WTC11 (cell line): ENCODE results near the gene RGS13. TPM values are rescaled to one million over a fixed set of nuclear protein-coding genes. Genes with fewer than 3 reads are reported as not detected.

ENCODE experiments used
- ATAC-seq: fragments of 200-7000 bp; cut with Tn5 transposase; 2 replicates; pipeline ENCODE4 v1.10.0; 2021; ENCODE audit warnings: mild to moderate bottlenecking, moderate library complexity
- CTCF ChIA-PET: fragments of 300-600 bp; sonication (Branson Sonifier 250); formaldehyde crosslinking; loops from one replicate; lab custom pipeline; 2021; ENCODE audit warnings: antibody characterized with exemption; lab: Charles Lee
- POLR2A ChIA-PET: fragments of 350-600 bp; sonication (Branson Sonifier 250); formaldehyde crosslinking; loops from one replicate; lab custom pipeline; 2021; ENCODE audit warnings: antibody characterized with exemption; lab: Charles Lee
- DNase-seq: peaks from one replicate; pipeline ENCODE4 v3.0.0; 2021; ENCODE audit warnings: low spot score
- H3K27ac Mint-ChIP-seq: 2 replicates; pipeline ENCODE4 v1.8.0; 2021; ENCODE audit warnings: mixed read lengths
- H3K27me3 Mint-ChIP-seq: 2 replicates; pipeline ENCODE4 v1.8.0; 2021; ENCODE audit warnings: low read depth, mild to moderate bottlenecking, moderate library complexity, mixed read lengths
- H3K36me3 Mint-ChIP-seq: 2 replicates; pipeline ENCODE4 v1.8.0; 2021; ENCODE audit warnings: mixed read lengths
- H3K4me1 Mint-ChIP-seq: 2 replicates; pipeline ENCODE4 v1.8.0; 2022; ENCODE audit warnings: mixed read lengths
- H3K4me3 Mint-ChIP-seq: 2 replicates; pipeline ENCODE4 v1.8.0; 2021; ENCODE audit warnings: mild to moderate bottlenecking, moderate library complexity, mixed read lengths
- H3K9me3 Mint-ChIP-seq: 2 replicates; pipeline ENCODE4 v1.8.0; 2021; ENCODE audit warnings: mixed read lengths
- ATF2 ChIP-seq: sonication (generic); formaldehyde crosslinking; IDR thresholded peaks from 2 replicates; pipeline ENCODE4 v1.8.1; 2022; ENCODE audit warnings: low read depth, missing genetic modification reagents, borderline replicate concordance
- ELF4 ChIP-seq: sonication (generic); formaldehyde crosslinking; IDR thresholded peaks from 2 replicates; pipeline ENCODE4 v1.8.1; 2022; ENCODE audit warnings: low read depth, mild to moderate bottlenecking, moderate library complexity, missing genetic modification reagents
- GABPB1 ChIP-seq: sonication (generic); formaldehyde crosslinking; IDR thresholded peaks from 2 replicates; pipeline ENCODE4 v1.8.1; 2023; ENCODE audit warnings: mild to moderate bottlenecking, missing genetic modification reagents
- GRHL2 ChIP-seq: fragments of 250-450 bp; sonication (Bioruptor Pico); IDR thresholded peaks from 2 replicates; pipeline ENCODE4 v1.8.0; 2022; ENCODE audit warnings: mild to moderate bottlenecking, moderate library complexity; ENCODE audit not compliant: insufficient replicate concordance, severe bottlenecking
- HMGXB4 ChIP-seq: sonication (generic); formaldehyde crosslinking; IDR thresholded peaks from 2 replicates; pipeline ENCODE4 v1.8.1; 2023; ENCODE audit warnings: mild to moderate bottlenecking, moderate library complexity, missing genetic modification reagents
- JAZF1 ChIP-seq: fragments of 250-450 bp; sonication (Bioruptor Pico); IDR thresholded peaks from 2 replicates; pipeline ENCODE4 v1.9.0; 2021; ENCODE audit warnings: moderate library complexity, mild to moderate bottlenecking, inconsistent platforms
- KAT7 ChIP-seq: sonication (generic); formaldehyde crosslinking; IDR thresholded peaks from 2 replicates; pipeline ENCODE4 v1.8.1; 2023; ENCODE audit warnings: missing genetic modification reagents, mild to moderate bottlenecking, borderline replicate concordance
- MXD4 ChIP-seq: fragments of 250-450 bp; sonication (Bioruptor Pico); IDR thresholded peaks from 2 replicates; pipeline ENCODE4 v1.8.0; 2021; ENCODE audit warnings: mild to moderate bottlenecking, moderate library complexity, borderline replicate concordance
- MYBL2 ChIP-seq: sonication (generic); formaldehyde crosslinking; IDR thresholded peaks from 2 replicates; pipeline ENCODE4 v1.8.1; 2023; ENCODE audit warnings: mild to moderate bottlenecking, moderate library complexity, missing genetic modification reagents
- PREB ChIP-seq: sonication (generic); formaldehyde crosslinking; IDR thresholded peaks from 2 replicates; pipeline ENCODE4 v1.8.1; 2022; ENCODE audit warnings: mild to moderate bottlenecking, missing genetic modification reagents, moderate library complexity, borderline replicate concordance
- TEAD4 ChIP-seq: sonication (generic); formaldehyde crosslinking; IDR thresholded peaks from 2 replicates; pipeline ENCODE4 v1.8.0; 2022; ENCODE audit warnings: mild to moderate bottlenecking, missing genetic modification reagents
- ZBTB21 ChIP-seq: sonication (generic); formaldehyde crosslinking; IDR thresholded peaks from 2 replicates; pipeline ENCODE4 v1.8.1; 2023; ENCODE audit warnings: mild to moderate bottlenecking, missing genetic modification reagents, borderline replicate concordance
- ZMAT4 ChIP-seq: fragments of 250-450 bp; sonication (Bioruptor Pico); IDR thresholded peaks from 2 replicates; pipeline ENCODE4 v1.9.0; 2021; ENCODE audit warnings: mild to moderate bottlenecking
- ZNF416 ChIP-seq: fragments of 250-450 bp; sonication (Bioruptor Pico); IDR thresholded peaks from 2 replicates; pipeline ENCODE4 v1.9.0; 2021; ENCODE audit warnings: mild to moderate bottlenecking, inconsistent platforms
- ZSCAN18 ChIP-seq: fragments of 250-450 bp; sonication (Bioruptor Pico); IDR thresholded peaks from 2 replicates; pipeline ENCODE4 v2.1.2; 2022; ENCODE audit warnings: mild to moderate bottlenecking, moderate library complexity
- total RNA-seq: library from RNA; stranded (reverse); gene quantifications from 3 replicates; pipeline ENCODE4 v1.2.3, GENCODE V29; 2021
- TF ChIP-seq, protein P1 (sequence below): fragments of 250-450 bp; sonication (Bioruptor Pico); IDR thresholded peaks from 2 replicates; pipeline ENCODE4 v1.9.0; 2021; ENCODE audit warnings: mild to moderate bottlenecking
- TF ChIP-seq, protein P2 (sequence below): fragments of 250-450 bp; sonication (Bioruptor Pico); conservative IDR thresholded peaks from 2 replicates; pipeline ENCODE4 v1.9.0; 2021; ENCODE audit warnings: mild to moderate bottlenecking
- TF ChIP-seq, protein P3 (sequence below): sonication (generic); formaldehyde crosslinking; IDR thresholded peaks from 2 replicates; pipeline ENCODE4 v1.8.0; 2023; ENCODE audit warnings: mild to moderate bottlenecking, missing genetic modification reagents
- TF ChIP-seq, protein P4 (sequence below): sonication (generic); formaldehyde crosslinking; IDR thresholded peaks from 2 replicates; pipeline ENCODE4 v1.8.0; 2022; ENCODE audit warnings: mild to moderate bottlenecking, missing genetic modification reagents

RGS13 gene
- total RNA-seq, 1 experiment from 2014 or later, result not detected

DNA sequence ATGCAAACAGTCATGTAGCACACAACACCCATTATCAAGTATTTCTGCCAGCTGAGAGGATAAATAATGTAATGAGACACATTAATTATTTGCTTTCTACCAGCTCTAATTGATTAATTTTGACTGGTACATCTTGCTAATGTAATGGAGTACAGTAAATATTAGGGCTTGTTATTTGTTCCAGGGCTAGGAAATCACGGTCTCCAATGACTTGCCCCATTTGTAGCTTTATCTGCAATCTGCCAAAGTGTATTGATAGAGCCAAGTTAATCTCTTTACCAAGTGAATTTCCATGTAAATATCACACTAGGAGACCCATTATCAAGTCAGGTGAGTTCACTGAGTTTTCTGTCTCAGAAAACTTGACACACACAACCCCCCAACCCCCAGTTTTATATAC lies 55.1 kb downstream of the RGS13 start:
- no peak overlapping the region for H3K27ac Mint-ChIP-seq
- DNase-seq (no peak), ATAC-seq (0 out of 2 replicates have a peak, but pooled peaks have one; percentile 18)
- H3K4me3 Mint-ChIP-seq, result no peak overlapping the region; the same call in 1 of the 2 replicates
- H3K9me3 Mint-ChIP-seq, result peaks cover 62% of the 10 kb centered on the region
- TF ChIP-seq PREB (CRISPR knock-in tag), result no peak
- no peak for TF ChIP-seq ZSCAN18 (CRISPR knock-in tag)
- no peak for TF ChIP-seq ZNF416 (CRISPR knock-in tag)
- no peak for TF ChIP-seq MYBL2
- no peak for TF ChIP-seq GABPB1 (CRISPR knock-in tag)
- ChIA-PET POLR2A (no interaction called here), CTCF (no interaction called here)
- H3K36me3 Mint-ChIP-seq, result peaks cover 40% of the 10 kb centered on the region
- H3K27me3 Mint-ChIP-seq, result peaks cover 3% of the 10 kb centered on the region; the same call in 1 of the 2 replicates
- H3K4me1 Mint-ChIP-seq, result peaks cover 14% of the 10 kb centered on the region

- H3K4me1 Mint-ChIP-seq, result peaks cover 10% of the 10 kb centered on the region
- POLR2A ChIA-PET, result no interaction called here
- CTCF ChIA-PET, result no interaction called here
Measured at GRCh38 chr1:192696082-192696481, 60.1 kb downstream of the RGS13 start.

More at GRCh38 chr1:192696082-192696481, 60.1 kb downstream of the RGS13 start:
- Mint-ChIP-seq H3K4me3 (no peak overlapping the region), H3K9me3 (peaks cover 25% of the 10 kb centered on the region), H3K36me3 (peaks cover 22% of the 10 kb centered on the region), H3K27me3 (no peaks in the 10 kb centered on the region), H3K27ac (no peak overlapping the region)
- DNase-seq (no peak), ATAC-seq (no peak)
- no peak for TF ChIP-seq HMGXB4
- TF ChIP-seq TEAD4 (CRISPR knock-in tag), result no peak
- no peak for TF ChIP-seq ELF4 (CRISPR knock-in tag)
- no peak for TF ChIP-seq JAZF1 (CRISPR knock-in tag)
- TF ChIP-seq, protein P1, sequence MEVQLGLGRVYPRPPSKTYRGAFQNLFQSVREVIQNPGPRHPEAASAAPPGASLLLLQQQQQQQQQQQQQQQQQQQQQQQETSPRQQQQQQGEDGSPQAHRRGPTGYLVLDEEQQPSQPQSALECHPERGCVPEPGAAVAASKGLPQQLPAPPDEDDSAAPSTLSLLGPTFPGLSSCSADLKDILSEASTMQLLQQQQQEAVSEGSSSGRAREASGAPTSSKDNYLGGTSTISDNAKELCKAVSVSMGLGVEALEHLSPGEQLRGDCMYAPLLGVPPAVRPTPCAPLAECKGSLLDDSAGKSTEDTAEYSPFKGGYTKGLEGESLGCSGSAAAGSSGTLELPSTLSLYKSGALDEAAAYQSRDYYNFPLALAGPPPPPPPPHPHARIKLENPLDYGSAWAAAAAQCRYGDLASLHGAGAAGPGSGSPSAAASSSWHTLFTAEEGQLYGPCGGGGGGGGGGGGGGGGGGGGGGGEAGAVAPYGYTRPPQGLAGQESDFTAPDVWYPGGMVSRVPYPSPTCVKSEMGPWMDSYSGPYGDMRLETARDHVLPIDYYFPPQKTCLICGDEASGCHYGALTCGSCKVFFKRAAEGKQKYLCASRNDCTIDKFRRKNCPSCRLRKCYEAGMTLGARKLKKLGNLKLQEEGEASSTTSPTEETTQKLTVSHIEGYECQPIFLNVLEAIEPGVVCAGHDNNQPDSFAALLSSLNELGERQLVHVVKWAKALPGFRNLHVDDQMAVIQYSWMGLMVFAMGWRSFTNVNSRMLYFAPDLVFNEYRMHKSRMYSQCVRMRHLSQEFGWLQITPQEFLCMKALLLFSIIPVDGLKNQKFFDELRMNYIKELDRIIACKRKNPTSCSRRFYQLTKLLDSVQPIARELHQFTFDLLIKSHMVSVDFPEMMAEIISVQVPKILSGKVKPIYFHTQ, result no peak
- no peak for TF ChIP-seq ATF2 (CRISPR knock-in tag)
- TF ChIP-seq, protein P2, sequence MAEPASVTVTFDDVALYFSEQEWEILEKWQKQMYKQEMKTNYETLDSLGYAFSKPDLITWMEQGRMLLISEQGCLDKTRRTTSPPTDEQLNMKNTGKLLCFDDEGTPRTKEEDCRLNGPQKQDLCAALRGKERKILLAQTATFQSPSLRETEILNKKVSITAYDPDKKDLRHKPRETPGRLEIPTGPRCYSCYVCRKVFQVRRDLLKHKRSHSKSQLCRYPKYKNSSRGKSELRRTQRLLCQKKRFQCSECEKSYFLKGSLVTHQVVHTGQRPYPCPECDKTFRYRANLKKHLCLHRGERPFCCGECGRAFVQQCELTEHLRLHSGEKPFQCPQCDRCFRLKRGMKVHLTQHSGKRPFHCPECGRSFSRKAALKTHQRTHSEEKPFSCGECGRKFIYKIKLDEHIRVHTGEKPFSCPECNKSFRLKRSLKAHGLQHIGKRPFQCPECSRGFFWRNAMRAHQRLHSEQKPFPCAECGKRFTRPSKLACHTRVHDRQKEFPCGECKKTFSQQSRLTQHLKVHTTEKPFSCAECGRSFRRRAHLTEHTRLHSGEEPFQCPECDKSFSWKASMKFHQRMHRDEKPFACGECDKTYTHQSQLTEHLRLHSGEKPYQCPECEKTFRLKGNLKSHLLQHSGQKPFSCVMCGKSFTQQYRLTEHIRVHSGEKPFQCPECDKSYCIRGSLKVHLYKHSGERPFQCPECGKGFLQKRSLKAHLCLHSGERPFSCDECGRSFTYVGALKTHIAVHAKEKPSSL, result no peak
- TF ChIP-seq KAT7 (CRISPR knock-in tag), result no peak
- TF ChIP-seq ZMAT4, result no peak
- TF ChIP-seq MXD4 (CRISPR knock-in tag), result no peak
- TF ChIP-seq, protein P3, sequence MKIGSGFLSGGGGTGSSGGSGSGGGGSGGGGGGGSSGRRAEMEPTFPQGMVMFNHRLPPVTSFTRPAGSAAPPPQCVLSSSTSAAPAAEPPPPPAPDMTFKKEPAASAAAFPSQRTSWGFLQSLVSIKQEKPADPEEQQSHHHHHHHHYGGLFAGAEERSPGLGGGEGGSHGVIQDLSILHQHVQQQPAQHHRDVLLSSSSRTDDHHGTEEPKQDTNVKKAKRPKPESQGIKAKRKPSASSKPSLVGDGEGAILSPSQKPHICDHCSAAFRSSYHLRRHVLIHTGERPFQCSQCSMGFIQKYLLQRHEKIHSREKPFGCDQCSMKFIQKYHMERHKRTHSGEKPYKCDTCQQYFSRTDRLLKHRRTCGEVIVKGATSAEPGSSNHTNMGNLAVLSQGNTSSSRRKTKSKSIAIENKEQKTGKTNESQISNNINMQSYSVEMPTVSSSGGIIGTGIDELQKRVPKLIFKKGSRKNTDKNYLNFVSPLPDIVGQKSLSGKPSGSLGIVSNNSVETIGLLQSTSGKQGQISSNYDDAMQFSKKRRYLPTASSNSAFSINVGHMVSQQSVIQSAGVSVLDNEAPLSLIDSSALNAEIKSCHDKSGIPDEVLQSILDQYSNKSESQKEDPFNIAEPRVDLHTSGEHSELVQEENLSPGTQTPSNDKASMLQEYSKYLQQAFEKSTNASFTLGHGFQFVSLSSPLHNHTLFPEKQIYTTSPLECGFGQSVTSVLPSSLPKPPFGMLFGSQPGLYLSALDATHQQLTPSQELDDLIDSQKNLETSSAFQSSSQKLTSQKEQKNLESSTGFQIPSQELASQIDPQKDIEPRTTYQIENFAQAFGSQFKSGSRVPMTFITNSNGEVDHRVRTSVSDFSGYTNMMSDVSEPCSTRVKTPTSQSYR (CRISPR knock-in tag), result no peak
- TF ChIP-seq, protein P4, sequence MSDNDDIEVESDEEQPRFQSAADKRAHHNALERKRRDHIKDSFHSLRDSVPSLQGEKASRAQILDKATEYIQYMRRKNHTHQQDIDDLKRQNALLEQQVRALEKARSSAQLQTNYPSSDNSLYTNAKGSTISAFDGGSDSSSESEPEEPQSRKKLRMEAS, result no peak
- TF ChIP-seq ZBTB21 (CRISPR knock-in tag), result no peak
- no peak for TF ChIP-seq GRHL2 (CRISPR knock-in tag)
